Tibial artery (tissue), 4 donors: ENCODE data around the gene JADE3.

Experiments
- DNase-seq, 2 donors: peaks; one replicate each; pipeline ENCODE4 v3.0.0-alpha.2; 2019
- H3K27ac ChIP-seq, 2 donors: fragments of 200-600 bp; sonication (generic) in 1 of 2; 1 replicate in 1 of 2; 2 replicates in 1 of 2; pipeline ENCODE4 v1.5.1; 2018 to 2019; ENCODE audit warnings: mild to moderate bottlenecking in 1 of 2
- H3K27me3 ChIP-seq, 2 donors: fragments of 200-600 bp; sonication (generic) in 1 of 2; one replicate each; pipeline versions ENCODE4 v1.5.1 to v1.6.0; 2016 to 2019
- H3K36me3 ChIP-seq, 3 donors: fragments of 200-600 bp; sonication (generic) in 2 of 3; one replicate each; pipeline ENCODE4 v1.5.1; 2016 to 2019; ENCODE audit warnings: mild to moderate bottlenecking in 2 of 3
- H3K4me1 ChIP-seq, 4 donors: fragments of 200-600 bp; sonication (generic) in 2 of 4; 1 replicate in 3 of 4; 2 replicates in 1 of 4; pipeline ENCODE4 v1.5.1; 2016 to 2019
- H3K4me3 ChIP-seq, 2 donors: fragments of 200-600 bp; sonication (generic) in 1 of 2; 1 replicate in 1 of 2; 2 replicates in 1 of 2; pipeline ENCODE4 v1.5.1; 2018 to 2019; ENCODE audit warnings: mild to moderate bottlenecking in 2 of 2
- H3K9me3 ChIP-seq, 3 donors: fragments of 200-600 bp; sonication (generic) in 1 of 3; one replicate each; pipeline ENCODE4 v1.5.1; 2016 to 2019
- intact Hi-C: fragments of 100-400 bp; cut with DNase I; formaldehyde crosslinking; loops from one replicate; pipeline ENCODE4 v1.15.0; 2023; ENCODE audit warnings: low total_unique reads
- TF ChIP-seq, protein P1 (sequence below), 2 experiments: fragments of 200-600 bp in 1 of 2; fragments of 450-650 bp in 1 of 2; IDR thresholded peaks; one replicate each; pipeline ENCODE4 v1.5.1; 2017 to 2019; ENCODE audit warnings: antibody characterized with exemption in 2 of 2, mild to moderate bottlenecking in 1 of 2, moderate library complexity in 1 of 2

The JADE3 gene

DNA sequence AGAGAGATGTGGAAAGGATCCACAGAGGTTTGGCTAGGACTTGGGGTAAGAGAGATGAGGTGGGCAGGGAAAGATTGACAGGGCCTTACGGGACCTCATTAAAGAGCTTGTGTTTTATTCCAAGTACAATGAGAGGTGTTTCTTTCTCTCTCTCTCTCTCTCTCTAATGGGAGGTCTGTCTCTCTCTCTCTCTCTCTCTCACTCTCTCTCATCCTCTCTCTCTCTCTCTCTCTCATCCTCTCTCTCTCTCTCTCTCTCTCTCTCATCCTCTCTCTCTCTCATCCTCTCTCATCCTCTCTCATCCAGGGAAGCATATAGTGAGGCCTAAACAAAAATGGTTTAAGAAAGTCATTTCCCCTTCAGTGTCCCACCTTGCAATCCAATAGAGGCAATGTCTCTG, 5.4 kb downstream of the JADE3 start:
- TF ChIP-seq, protein P1, sequence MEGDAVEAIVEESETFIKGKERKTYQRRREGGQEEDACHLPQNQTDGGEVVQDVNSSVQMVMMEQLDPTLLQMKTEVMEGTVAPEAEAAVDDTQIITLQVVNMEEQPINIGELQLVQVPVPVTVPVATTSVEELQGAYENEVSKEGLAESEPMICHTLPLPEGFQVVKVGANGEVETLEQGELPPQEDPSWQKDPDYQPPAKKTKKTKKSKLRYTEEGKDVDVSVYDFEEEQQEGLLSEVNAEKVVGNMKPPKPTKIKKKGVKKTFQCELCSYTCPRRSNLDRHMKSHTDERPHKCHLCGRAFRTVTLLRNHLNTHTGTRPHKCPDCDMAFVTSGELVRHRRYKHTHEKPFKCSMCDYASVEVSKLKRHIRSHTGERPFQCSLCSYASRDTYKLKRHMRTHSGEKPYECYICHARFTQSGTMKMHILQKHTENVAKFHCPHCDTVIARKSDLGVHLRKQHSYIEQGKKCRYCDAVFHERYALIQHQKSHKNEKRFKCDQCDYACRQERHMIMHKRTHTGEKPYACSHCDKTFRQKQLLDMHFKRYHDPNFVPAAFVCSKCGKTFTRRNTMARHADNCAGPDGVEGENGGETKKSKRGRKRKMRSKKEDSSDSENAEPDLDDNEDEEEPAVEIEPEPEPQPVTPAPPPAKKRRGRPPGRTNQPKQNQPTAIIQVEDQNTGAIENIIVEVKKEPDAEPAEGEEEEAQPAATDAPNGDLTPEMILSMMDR (IDR thresholded peaks at IDR 0.05) = no peak
- H3K27ac ChIP-seq = no peak overlapping the region
- peaks cover 0 to 7% (median 0%) of the 10 kb centered on the region in 4 donors for H3K4me1 ChIP-seq
- H3K4me3 ChIP-seq = no peak overlapping the region
- no peaks in the 10 kb centered on the region for H3K27me3 ChIP-seq
- H3K9me3 ChIP-seq = peaks cover 0 to 6% (median 0%) of the 10 kb centered on the region in 3 donors
- intact Hi-C loops = no loop called here
- no peak for DNase-seq
- no peaks in the 10 kb centered on the region for H3K36me3 ChIP-seq

DNA sequence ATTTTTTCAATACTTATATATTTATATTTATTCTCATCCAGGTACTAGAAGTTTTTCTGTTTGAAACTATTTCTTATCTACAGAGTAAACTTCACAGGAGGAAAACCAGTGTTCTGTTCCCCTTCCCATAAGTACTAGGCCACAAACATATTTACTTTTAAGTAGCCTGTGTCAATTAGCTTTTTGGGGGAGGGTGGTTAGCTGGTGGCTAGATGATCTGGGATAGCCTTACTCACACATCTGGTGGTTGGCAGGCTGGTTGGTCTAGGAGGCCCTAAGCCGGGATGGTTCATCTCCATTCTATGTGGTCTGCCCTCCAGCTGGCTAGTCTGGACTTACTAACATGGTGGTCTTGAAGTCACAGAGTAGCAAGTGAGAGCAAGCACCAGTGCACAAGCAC, 6.2 kb downstream of the JADE3 start:
- DNase-seq = no peak
- Histone ChIP-seq H3K4me1 (peaks cover 0 to 7% (median 0%) of the 10 kb centered on the region in 4 donors), H3K27ac (no peak overlapping the region), H3K9me3 (peaks cover 0 to 6% (median 0%) of the 10 kb centered on the region in 3 donors), H3K27me3 (no peaks in the 10 kb centered on the region), H3K36me3 (no peaks in the 10 kb centered on the region), H3K4me3 (no peak overlapping the region)
- intact Hi-C loops = no loop called here
- TF ChIP-seq, protein P1 (IDR thresholded peaks at IDR 0.05) = no peak

DNA sequence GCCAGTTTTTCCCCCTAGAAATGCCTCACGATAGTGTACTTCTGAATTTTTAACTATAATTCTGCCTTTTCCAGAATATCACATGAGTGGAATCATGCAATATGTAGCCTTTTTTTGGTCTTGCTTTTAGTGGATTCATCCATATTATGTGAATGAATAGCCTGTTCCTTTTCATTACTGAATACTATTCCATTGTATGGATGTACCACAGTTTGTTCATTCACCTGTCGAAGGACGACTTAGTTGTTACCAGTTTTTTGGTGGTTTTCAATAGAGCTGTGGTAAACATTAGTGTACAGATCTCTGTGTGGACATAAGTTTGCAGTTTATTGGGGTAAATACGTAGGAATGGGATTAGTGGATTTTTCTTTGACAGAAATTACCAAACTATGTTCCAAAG, 8.0 kb downstream of the JADE3 start:
- Histone ChIP-seq H3K4me3 (no peak overlapping the region), H3K27me3 (no peaks in the 10 kb centered on the region), H3K4me1 (no peaks in the 10 kb centered on the region), H3K9me3 (peaks cover 0 to 6% (median 0%) of the 10 kb centered on the region in 3 donors), H3K36me3 (no peaks in the 10 kb centered on the region), H3K27ac (no peak overlapping the region)
- intact Hi-C loops = no loop called here
- no peak for DNase-seq
- TF ChIP-seq, protein P1 (IDR thresholded peaks at IDR 0.05) = no peak

DNA sequence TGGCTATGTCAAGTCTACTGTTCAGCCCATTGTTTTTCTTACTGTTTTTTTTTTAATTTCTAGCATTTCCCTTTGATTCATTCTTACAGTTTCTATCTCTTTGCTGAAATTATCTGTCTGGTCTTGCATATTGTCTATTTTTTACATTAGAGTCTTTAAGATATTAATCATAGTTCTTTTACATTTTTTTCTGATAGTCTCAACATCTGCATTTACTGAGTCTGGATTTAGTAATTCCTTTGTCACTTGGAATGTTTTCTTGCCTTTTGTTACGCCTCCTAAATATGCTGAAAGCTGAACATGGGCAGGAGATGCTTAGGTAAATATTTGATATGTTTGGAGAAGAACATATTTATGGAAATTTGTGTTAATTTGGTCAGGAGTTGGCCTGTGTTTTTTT, 10.4 kb downstream of the JADE3 start:
- no peaks in the 10 kb centered on the region for H3K27me3 ChIP-seq
- H3K4me1 ChIP-seq = no peaks in the 10 kb centered on the region
- H3K27ac ChIP-seq = no peak overlapping the region
- TF ChIP-seq, protein P1 (IDR thresholded peaks at IDR 0.05) = no peak
- peaks cover 0 to 6% (median 0%) of the 10 kb centered on the region in 3 donors for H3K9me3 ChIP-seq
- H3K4me3 ChIP-seq = no peak overlapping the region
- no peak for DNase-seq
- intact Hi-C loops = no loop called here
- no peaks in the 10 kb centered on the region for H3K36me3 ChIP-seq

DNA sequence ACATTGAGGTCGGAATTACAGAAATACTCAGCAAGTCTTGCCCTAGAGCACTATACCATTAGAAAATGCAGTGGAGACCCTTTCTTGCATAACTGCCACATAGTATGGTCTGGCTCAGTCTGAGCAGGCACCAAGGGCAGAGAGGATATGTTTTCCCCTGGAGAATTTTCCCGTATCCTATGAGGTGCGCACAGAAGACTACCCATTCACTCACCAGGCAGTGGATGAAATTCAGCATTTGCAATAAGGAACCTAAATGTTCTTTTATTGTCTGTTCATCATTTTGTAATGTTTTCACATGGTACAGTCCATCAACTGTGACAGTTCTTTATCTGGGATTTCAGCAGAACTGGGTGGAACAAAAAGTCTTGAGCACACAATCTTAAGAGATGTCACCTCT, 15.5 kb downstream of the JADE3 start:
- intact Hi-C loops = no loop called here
- no peak for DNase-seq
- H3K27ac ChIP-seq = no peak overlapping the region
- TF ChIP-seq, protein P1 (IDR thresholded peaks at IDR 0.05) = no peak
- H3K4me1 ChIP-seq = no peaks in the 10 kb centered on the region
- no peaks in the 10 kb centered on the region for H3K27me3 ChIP-seq
- no peak overlapping the region for H3K4me3 ChIP-seq
- H3K9me3 ChIP-seq = no peaks in the 10 kb centered on the region
- H3K36me3 ChIP-seq = no peaks in the 10 kb centered on the region
